Right lobe of liver (tissue), 4 donors: ENCODE measurements around the gene FEN1.

Experiments
- POLR2A ChIP-seq: fragments of 450-650 bp; IDR thresholded peaks from one replicate; pipeline ENCODE4 v1.6.1; 2017; ENCODE audit warnings: antibody characterized with exemption, mild to moderate bottlenecking
- TF ChIP-seq, protein P1 (sequence below), 4 donors: fragments of 200-600 bp in 3 of 4; fragments of 450-650 bp in 1 of 4; IDR thresholded peaks; one replicate each; pipeline versions ENCODE4 v1.5.1 to v1.8.0; 2016 to 2022; ENCODE audit warnings: antibody characterized with exemption in 4 of 4, mild to moderate bottlenecking in 2 of 4
- donor health status: DM: no; HTN: no; CAD: no.
- donor health status: DM: no; HTN: no; CAD: no.
- donor health status: DM: no; HTN: yes; CAD: no.

GRCh38 chr11:61826930-61827570, 34.3 kb downstream of the FEN1 start:
- TF ChIP-seq, protein P1, sequence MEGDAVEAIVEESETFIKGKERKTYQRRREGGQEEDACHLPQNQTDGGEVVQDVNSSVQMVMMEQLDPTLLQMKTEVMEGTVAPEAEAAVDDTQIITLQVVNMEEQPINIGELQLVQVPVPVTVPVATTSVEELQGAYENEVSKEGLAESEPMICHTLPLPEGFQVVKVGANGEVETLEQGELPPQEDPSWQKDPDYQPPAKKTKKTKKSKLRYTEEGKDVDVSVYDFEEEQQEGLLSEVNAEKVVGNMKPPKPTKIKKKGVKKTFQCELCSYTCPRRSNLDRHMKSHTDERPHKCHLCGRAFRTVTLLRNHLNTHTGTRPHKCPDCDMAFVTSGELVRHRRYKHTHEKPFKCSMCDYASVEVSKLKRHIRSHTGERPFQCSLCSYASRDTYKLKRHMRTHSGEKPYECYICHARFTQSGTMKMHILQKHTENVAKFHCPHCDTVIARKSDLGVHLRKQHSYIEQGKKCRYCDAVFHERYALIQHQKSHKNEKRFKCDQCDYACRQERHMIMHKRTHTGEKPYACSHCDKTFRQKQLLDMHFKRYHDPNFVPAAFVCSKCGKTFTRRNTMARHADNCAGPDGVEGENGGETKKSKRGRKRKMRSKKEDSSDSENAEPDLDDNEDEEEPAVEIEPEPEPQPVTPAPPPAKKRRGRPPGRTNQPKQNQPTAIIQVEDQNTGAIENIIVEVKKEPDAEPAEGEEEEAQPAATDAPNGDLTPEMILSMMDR (IDR thresholded peaks at IDR 0.05): no peak
- no peak for TF ChIP-seq POLR2A
